Mesodermal cell (in vitro differentiated cells): ENCODE measurements around the gene LRRC14B. TPM values are rescaled to one million over a fixed set of nuclear protein-coding genes. Genes with fewer than 3 reads are reported as not detected.

ENCODE experiments used
- H3K27ac ChIP-seq: 2 replicates; pipeline ENCODE4 v1.7.0; 2013; ENCODE audit warnings: mild to moderate bottlenecking, low read depth, low read length, moderate library complexity; ENCODE audit not compliant: severe bottlenecking
- H3K36me3 ChIP-seq: 2 replicates; pipeline ENCODE4 v1.7.1; 2013; ENCODE audit warnings: mild to moderate bottlenecking, low read length, moderate library complexity; ENCODE audit not compliant: control insufficient read depth, insufficient read depth
- H3K4me1 ChIP-seq: one replicate; pipeline ENCODE4 v1.7.1; 2013; ENCODE audit warnings: mild to moderate bottlenecking, low read length; ENCODE audit not compliant: insufficient read depth, control insufficient read depth, poor library complexity, severe bottlenecking
- H3K4me3 ChIP-seq: 2 replicates; pipeline ENCODE4 v1.7.0; 2013; ENCODE audit warnings: low read length, control low read depth, mild to moderate bottlenecking; ENCODE audit not compliant: insufficient read depth, poor library complexity, severe bottlenecking; ENCODE audit errors: extremely low read depth
- H3K9me3 ChIP-seq: 2 replicates; pipeline ENCODE4 v1.7.1; 2013; ENCODE audit warnings: mild to moderate bottlenecking, low read length, moderate library complexity; ENCODE audit not compliant: control insufficient read depth
- WGBS, 2 experiments: methylation state at CpG; one replicate each; pipeline ENCODE4 v1.1.5; 2013; ENCODE audit warnings: missing lambda C conversion rate in 2 of 2; ENCODE audit not compliant: insufficient coverage in 2 of 2; 5-methylcytosine and 5-hydroxymethylcytosine counted together
- polyA plus RNA-seq, 2 experiments: library from polyadenylated mRNA; stranded (reverse); fragments of 50-300 nt; gene quantifications; one replicate each; pipeline ENCODE4 v1.2.3, GENCODE V29; 2013

The LRRC14B gene
- polyA plus RNA-seq (2013, experiment 1 of 2) = not detected
- polyA plus RNA-seq (2013, experiment 2 of 2) = not detected

DNA sequence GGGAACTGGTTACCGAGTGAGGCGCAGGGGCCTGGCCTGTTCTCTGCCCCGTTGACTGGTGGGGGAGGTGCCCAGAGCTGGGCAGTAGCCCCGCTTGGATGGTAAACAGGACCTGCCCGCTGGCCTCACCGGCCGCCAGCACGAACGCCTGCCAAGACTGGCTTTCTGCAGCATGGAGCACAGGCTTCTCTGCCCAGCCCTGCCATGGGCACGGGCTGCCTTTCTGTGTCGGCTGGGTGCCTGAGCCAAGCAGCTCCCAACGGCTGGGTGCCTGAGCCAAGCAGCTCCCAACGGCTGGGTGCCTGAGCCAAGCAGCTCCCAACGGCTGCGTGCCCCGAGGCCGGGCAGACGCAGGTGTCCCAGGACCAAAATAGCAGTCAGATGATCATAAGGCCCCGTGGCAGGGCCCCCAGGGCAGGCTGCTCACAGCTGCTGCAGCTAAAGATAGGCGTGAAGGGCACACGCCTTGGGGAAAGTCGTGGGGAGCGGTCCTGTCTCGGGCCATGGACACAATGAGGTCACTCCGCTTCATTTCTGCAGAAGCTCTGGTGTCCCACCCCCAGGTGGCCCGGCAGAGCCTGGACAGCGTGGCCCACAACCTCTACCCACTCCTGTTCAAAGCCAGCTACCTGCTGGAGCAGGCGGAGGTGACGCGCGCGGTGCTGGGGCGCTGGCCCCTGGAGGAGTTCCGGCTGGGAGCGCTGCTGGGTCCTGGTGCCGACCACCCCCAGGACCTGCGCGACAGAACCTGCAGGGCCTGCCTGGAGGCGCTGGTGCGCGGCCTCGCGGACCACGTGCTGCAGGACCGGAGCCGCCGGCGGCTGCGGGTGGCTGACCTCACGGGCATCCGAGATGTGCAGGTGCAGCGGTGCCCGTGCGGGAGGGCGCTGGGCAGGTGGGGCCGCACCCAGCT, at the start of gene LRRC14B:
LRRC14B (plus strand) TSS at position 460 of the 913 bp plus-strand sequence; CDS start at position 504, 44 bp downstream.
- 85 to 91% methylated on average over 42 to 56 of the region's 56 CpGs for WGBS, 2 experiments
- no peak within 1 kb of the TSS for H3K4me3 ChIP-seq
- H3K36me3 ChIP-seq = no peaks in the 10 kb centered on the region
- H3K4me1 ChIP-seq = no peaks in the 10 kb centered on the region
- no peaks in the 10 kb centered on the region for H3K9me3 ChIP-seq
- no peak within 1 kb of the TSS for H3K27ac ChIP-seq

DNA sequence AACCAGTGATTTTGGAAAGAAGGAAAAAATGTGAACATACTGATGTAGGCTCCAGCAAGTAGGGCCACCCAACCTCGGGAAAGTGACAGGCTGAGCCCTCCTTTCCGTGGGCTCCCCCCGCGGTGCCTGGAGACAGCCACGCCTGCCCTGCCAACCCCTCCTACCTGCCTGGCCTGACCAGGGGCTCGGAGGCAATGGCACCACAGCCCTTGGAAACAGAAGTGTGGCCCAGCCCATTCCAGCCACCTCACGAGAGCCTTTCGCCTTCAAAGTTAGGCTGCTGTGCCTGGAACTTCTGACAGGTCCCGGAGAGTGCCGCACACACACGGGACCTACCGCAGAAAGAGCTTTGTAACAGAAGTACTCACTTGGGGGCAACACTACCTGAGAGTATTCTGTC, 49.5 kb upstream of the LRRC14B start:
- no peaks in the 10 kb centered on the region for H3K4me1 ChIP-seq
- H3K36me3 ChIP-seq = peaks cover 26% of the 10 kb centered on the region
- 90 to 96% methylated on average over 10 to 12 of the region's 12 CpGs for WGBS, 2 experiments
- no peak overlapping the region for H3K27ac ChIP-seq
- no peak overlapping the region for H3K4me3 ChIP-seq
- peaks cover 3% of the 10 kb centered on the region for H3K9me3 ChIP-seq

- no peak overlapping the region for H3K27ac ChIP-seq
- peaks cover 9% of the 10 kb centered on the region for H3K9me3 ChIP-seq
- peaks cover 32% of the 10 kb centered on the region for H3K36me3 ChIP-seq
- no peaks in the 10 kb centered on the region for H3K4me1 ChIP-seq
- WGBS, 2 experiments = 97% methylated on average over 18 of the region's 18 CpGs
- H3K4me3 ChIP-seq = no peak overlapping the region
Observed at GRCh38 chr5:142246-142810, 49.0 kb upstream of the LRRC14B start.

DNA sequence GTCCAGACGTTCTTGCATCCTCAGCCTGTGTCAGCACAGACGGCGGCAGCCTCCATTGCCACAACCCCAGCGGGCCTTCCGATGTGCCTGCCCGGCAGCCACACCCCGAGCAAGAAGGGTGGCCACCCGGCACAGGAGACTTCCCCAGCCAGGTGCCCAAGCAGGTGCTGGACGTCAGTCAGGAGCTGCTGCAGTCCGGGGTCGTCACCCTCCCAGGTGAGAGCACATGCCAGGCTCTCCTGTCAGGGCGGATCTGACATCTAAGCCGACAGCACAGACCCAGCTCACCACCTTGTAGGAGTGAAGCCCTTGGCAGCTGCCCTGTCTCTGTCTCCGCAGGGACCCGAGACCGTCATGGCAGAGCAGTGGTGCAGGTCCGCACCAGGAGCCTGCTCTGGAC, 48.3 kb upstream of the LRRC14B start:
- H3K36me3 ChIP-seq = peaks cover 35% of the 10 kb centered on the region
- WGBS, 2 experiments = 80 to 86% methylated on average over 17 of the region's 17 CpGs

GRCh38 chr5:144941-145340, 46.4 kb upstream of the LRRC14B start:
- WGBS, 2 experiments = 91 to 98% methylated on average over 7 to 8 of the region's 8 CpGs
- Histone ChIP-seq H3K4me3 (no peak overlapping the region), H3K4me1 (no peaks in the 10 kb centered on the region), H3K36me3 (peaks cover 35% of the 10 kb centered on the region), H3K9me3 (peaks cover 21% of the 10 kb centered on the region), H3K27ac (no peak overlapping the region)

More for the DNA sequence above, 48.3 kb upstream of the LRRC14B start:
- Histone ChIP-seq H3K4me1 (no peaks in the 10 kb centered on the region), H3K4me3 (no peak overlapping the region), H3K27ac (no peak overlapping the region), H3K9me3 (peaks cover 16% of the 10 kb centered on the region)

DNA sequence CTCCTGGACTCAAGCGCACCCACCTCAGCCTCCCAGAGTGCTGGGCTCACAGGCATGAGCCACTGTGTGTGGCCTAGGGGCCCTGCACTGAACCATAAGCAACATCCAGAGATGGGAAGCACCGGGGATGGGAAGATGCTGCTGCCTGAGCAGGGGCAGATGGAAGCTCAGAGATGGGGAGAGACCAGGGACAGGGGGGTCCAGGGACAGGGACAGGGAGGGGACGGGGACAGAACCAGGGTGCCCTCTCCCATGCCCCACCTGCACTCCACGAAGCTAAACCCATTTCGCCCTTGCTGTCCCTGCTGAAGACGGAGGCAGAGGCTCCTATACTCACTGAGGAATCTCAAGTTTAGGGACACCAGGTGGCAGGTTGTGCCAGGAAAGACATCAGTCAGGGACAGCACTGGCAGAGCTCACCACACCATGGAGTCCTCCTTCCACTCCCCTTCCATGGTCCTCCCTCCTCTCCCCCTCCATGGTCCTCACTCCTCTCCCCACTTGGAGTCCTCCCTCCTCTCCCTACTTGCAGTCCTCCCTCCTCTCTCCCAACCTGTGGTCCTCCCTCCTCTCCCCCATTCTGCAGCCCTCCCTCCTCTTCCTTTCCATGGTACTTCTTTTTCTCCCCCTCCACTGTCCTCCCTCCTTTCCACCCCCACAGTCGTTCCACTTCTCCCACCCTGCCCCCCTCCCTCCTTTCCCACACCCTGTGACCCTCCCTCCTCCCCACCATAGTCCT, 45.5 kb upstream of the LRRC14B start:
- peaks cover 21% of the 10 kb centered on the region for H3K9me3 ChIP-seq
- peaks cover 35% of the 10 kb centered on the region for H3K36me3 ChIP-seq
- no peak overlapping the region for H3K27ac ChIP-seq
- 58 to 71% methylated on average over 4 to 6 of the region's 7 CpGs for WGBS, 2 experiments
- H3K4me1 ChIP-seq = no peaks in the 10 kb centered on the region
- no peak overlapping the region for H3K4me3 ChIP-seq

- Histone ChIP-seq H3K9me3 (peaks cover 21% of the 10 kb centered on the region), H3K27ac (no peak overlapping the region), H3K4me1 (no peaks in the 10 kb centered on the region), H3K4me3 (no peak overlapping the region), H3K36me3 (peaks cover 29% of the 10 kb centered on the region)
- 57% methylated on average over 1 of the region's 1 CpG; no CpG with 5 or more reads in 1 of the 2 experiments for WGBS, 2 experiments
Observed at GRCh38 chr5:147751-148150, 43.5 kb upstream of the LRRC14B start.

DNA sequence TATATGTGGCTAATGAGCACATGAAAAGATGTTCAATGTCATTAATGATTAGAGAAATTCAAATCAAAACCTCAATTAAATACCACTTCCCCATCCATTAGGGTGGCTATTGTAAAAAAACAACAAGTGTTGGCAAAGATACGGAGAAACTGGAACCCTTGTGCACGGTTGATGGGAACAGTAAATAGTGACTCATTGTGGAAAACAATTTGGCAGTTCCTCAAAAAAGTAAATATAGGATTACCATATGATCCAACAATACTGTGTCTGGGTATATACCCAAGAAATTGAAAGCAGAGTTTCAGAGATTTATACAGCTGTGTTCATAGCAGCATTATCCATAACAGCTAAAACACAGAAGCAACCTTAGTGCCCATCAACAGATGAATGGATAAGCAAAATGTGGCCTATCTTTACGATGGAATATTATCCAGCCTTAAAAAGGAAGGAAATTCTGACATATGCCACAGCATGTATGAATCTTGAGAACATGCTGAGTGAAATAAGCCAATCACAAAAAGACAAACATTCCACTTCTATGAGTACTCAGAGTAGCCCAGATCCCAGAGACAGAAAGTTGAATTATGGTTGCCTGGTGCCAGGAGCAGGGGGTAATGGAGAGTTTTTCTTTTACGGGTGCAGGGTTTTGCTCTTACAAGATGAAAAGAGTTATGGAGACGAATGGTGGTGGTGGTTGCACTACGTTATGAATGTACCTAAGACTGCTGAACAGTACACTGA, 41.4 kb upstream of the LRRC14B start:
- Histone ChIP-seq H3K9me3 (peaks cover 21% of the 10 kb centered on the region), H3K4me3 (no peak overlapping the region), H3K4me1 (no peaks in the 10 kb centered on the region), H3K36me3 (peaks cover 25% of the 10 kb centered on the region), H3K27ac (no peak overlapping the region)
- 85 to 96% methylated on average over 4 of the region's 6 CpGs for WGBS, 2 experiments

DNA sequence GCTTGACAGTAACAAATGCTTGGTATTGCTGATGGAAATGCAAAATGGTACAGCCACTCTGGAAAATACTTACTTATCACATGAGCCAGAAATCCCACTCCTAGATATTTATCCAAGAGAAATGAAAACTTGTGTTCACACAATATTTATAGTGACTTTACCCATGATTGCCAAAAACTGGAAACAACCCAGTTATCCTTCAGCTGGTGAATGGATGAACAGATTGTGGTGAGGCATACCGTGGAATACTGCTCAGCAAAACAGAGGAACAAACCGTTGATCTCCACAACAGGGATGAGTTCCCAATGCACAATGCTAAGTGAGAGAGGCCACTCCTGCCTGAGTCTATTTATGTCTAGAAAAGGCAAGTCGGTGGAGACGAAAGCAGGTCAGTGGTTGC, 40.5 kb upstream of the LRRC14B start:
- Histone ChIP-seq H3K4me1 (no peaks in the 10 kb centered on the region), H3K36me3 (peaks cover 26% of the 10 kb centered on the region), H3K4me3 (no peak overlapping the region), H3K9me3 (peaks cover 21% of the 10 kb centered on the region), H3K27ac (no peak overlapping the region)
- WGBS, 2 experiments = 91 to 100% methylated on average over 4 of the region's 4 CpGs

GRCh38 chr5:152077-152476, 39.2 kb upstream of the LRRC14B start:
- 73 to 100% methylated on average over 2 to 5 of the region's 6 CpGs for WGBS, 2 experiments

More at GRCh38 chr5:152077-152476, 39.2 kb upstream of the LRRC14B start:
- Histone ChIP-seq H3K27ac (no peak overlapping the region), H3K9me3 (peaks cover 15% of the 10 kb centered on the region), H3K4me1 (no peaks in the 10 kb centered on the region), H3K4me3 (no peak overlapping the region), H3K36me3 (peaks cover 22% of the 10 kb centered on the region)
